H9 (cell line): ENCODE data around the gene PPARG. TPM values are rescaled to one million over a fixed set of nuclear protein-coding genes. Genes with fewer than 3 reads are reported as not detected.
"Not testable (repeated sequence)": the region's sequence is repeated elsewhere in the genome, so short reads cannot be mapped to it uniquely, and the experiment has no call there.

Experiments used
- DNase-seq: peaks from one replicate; pipeline ENCODE4 v3.0.0-alpha.2; 2017
- H2AFZ ChIP-seq: one replicate; pipeline ENCODE4 v1.6.1; 2013; ENCODE audit warnings: mild to moderate bottlenecking, low read length, control low read depth, moderate library complexity
- H2AK5ac ChIP-seq: 2 replicates; pipeline ENCODE4 v1.6.1; 2013; ENCODE audit warnings: low read length, control low read depth, mixed read lengths; ENCODE audit not compliant: insufficient read length
- H2BK120ac ChIP-seq: one replicate; pipeline ENCODE4 v1.6.1; 2013; ENCODE audit warnings: low read depth, mild to moderate bottlenecking, low read length, control low read depth, inconsistent platforms; ENCODE audit not compliant: poor library complexity, severe bottlenecking
- H2BK12ac ChIP-seq: 2 replicates; pipeline ENCODE4 v1.6.1; 2013; ENCODE audit warnings: low read length, control low read depth, mixed read lengths, low read depth; ENCODE audit not compliant: insufficient read length
- H2BK15ac ChIP-seq: 2 replicates; pipeline ENCODE4 v1.6.1; 2013; ENCODE audit warnings: low read depth, low read length, control low read depth
- H2BK20ac ChIP-seq: one replicate; pipeline ENCODE4 v1.6.1; 2013; ENCODE audit warnings: low read depth, mild to moderate bottlenecking, low read length, control low read depth, inconsistent platforms; ENCODE audit not compliant: poor library complexity, severe bottlenecking
- H2BK5ac ChIP-seq: 2 replicates; pipeline ENCODE4 v1.6.1; 2013; ENCODE audit warnings: low read length, control low read depth, mixed read lengths; ENCODE audit not compliant: insufficient read length
- H3K14ac ChIP-seq: 2 replicates; pipeline ENCODE4 v1.6.1; 2013; ENCODE audit warnings: low read length, control low read depth; ENCODE audit not compliant: insufficient read depth
- H3K18ac ChIP-seq: 2 replicates; pipeline ENCODE4 v1.6.1; 2013; ENCODE audit warnings: low read depth, mild to moderate bottlenecking, mixed read lengths, low read length, control low read depth; ENCODE audit not compliant: insufficient read length
- H3K23ac ChIP-seq: 2 replicates; pipeline ENCODE4 v1.6.1; 2013; ENCODE audit warnings: low read length, control low read depth, mixed read lengths, low read depth; ENCODE audit not compliant: insufficient read length
- H3K23me2 ChIP-seq: 2 replicates; pipeline ENCODE4 v1.6.1; 2013; ENCODE audit warnings: low read depth, mild to moderate bottlenecking, mixed read lengths, low read length, control low read depth; ENCODE audit not compliant: insufficient read length, poor library complexity, severe bottlenecking
- H3K27ac ChIP-seq: 2 replicates; pipeline ENCODE4 v1.5.1; 2013; ENCODE audit warnings: low read length, control low read depth, mixed read lengths, low read depth; ENCODE audit not compliant: insufficient read length
- H3K27me3 ChIP-seq: 2 replicates; pipeline ENCODE4 v1.6.1; 2013; ENCODE audit warnings: low read length, control low read depth, inconsistent platforms; ENCODE audit not compliant: insufficient read depth
- H3K4ac ChIP-seq: 2 replicates; pipeline ENCODE4 v1.6.1; 2013; ENCODE audit warnings: low read depth, mild to moderate bottlenecking, control low read depth, inconsistent platforms, low read length, moderate library complexity
- H3K4me1 ChIP-seq: 2 replicates; pipeline ENCODE4 v1.6.1; 2013; ENCODE audit warnings: low read length, control low read depth, inconsistent platforms; ENCODE audit not compliant: insufficient read depth
- H3K4me2 ChIP-seq: 2 replicates; pipeline ENCODE4 v1.6.1; 2013; ENCODE audit warnings: low read length, control low read depth, mixed read lengths; ENCODE audit not compliant: insufficient read length, insufficient read depth
- H3K56ac ChIP-seq: 2 replicates; pipeline ENCODE4 v1.6.1; 2013; ENCODE audit warnings: low read depth, mild to moderate bottlenecking, mixed read lengths, low read length, control low read depth; ENCODE audit not compliant: insufficient read length
- H3K79me1 ChIP-seq: 2 replicates; pipeline ENCODE4 v1.6.1; 2013; ENCODE audit warnings: low read depth, mild to moderate bottlenecking, moderate library complexity, low read length, control low read depth, inconsistent platforms; ENCODE audit not compliant: insufficient read depth, poor library complexity, severe bottlenecking
- H3K79me2 ChIP-seq: 2 replicates; pipeline ENCODE4 v1.6.1; 2013; ENCODE audit warnings: low read length, control low read depth, inconsistent platforms; ENCODE audit not compliant: insufficient read depth
- H3K9ac ChIP-seq: 2 replicates; pipeline ENCODE4 v1.6.1; 2013; ENCODE audit warnings: low read length, control low read depth, mixed read lengths; ENCODE audit not compliant: insufficient read length; ENCODE audit errors: extremely low read depth
- H3K9me3 ChIP-seq: one replicate; pipeline ENCODE4 v1.6.1; 2013; ENCODE audit warnings: low read depth, low read length, inconsistent platforms; ENCODE audit not compliant: control insufficient read depth
- H3T11ph ChIP-seq: one replicate; pipeline ENCODE4 v1.6.1; 2013; ENCODE audit warnings: mild to moderate bottlenecking, low read length, control low read depth, inconsistent platforms
- H4K20me1 ChIP-seq: one replicate; pipeline ENCODE4 v1.6.1; 2013; ENCODE audit not compliant: control insufficient read depth, insufficient read length, insufficient read depth
- H4K5ac ChIP-seq: 2 replicates; pipeline ENCODE4 v1.6.1; 2013; ENCODE audit warnings: low read depth, mild to moderate bottlenecking, mixed read lengths, low read length, control low read depth; ENCODE audit not compliant: insufficient read length
- H4K8ac ChIP-seq: replicated peaks from 2 replicates; pipeline ENCODE4 v1.6.1; 2013; ENCODE audit warnings: low read length, control low read depth, mixed read lengths, low read depth; ENCODE audit not compliant: insufficient read length
- H4K91ac ChIP-seq: 2 replicates; pipeline ENCODE4 v1.6.1; 2013; ENCODE audit warnings: low read depth, mild to moderate bottlenecking, moderate library complexity, mixed read lengths, low read length, control low read depth; ENCODE audit not compliant: insufficient read length
- H3K27ac Mint-ChIP-seq, 3 experiments: 2 replicates in 2 of 3; 3 replicates in 1 of 3; pipeline ENCODE4 v1.8.0; 2020 to 2021; ENCODE audit warnings: mixed read lengths in 3 of 3, mild to moderate bottlenecking in 1 of 3, moderate library complexity in 1 of 3
- H3K27me3 Mint-ChIP-seq: 2 replicates; pipeline ENCODE4 v1.8.0; 2021; ENCODE audit warnings: low read depth, mild to moderate bottlenecking, moderate library complexity, mixed read lengths
- H3K36me3 Mint-ChIP-seq, 3 experiments: 2 replicates in 2 of 3; 3 replicates in 1 of 3; pipeline ENCODE4 v1.8.0; 2020 to 2021; ENCODE audit warnings: low read depth in 3 of 3, mixed read lengths in 3 of 3; ENCODE audit not compliant: insufficient read depth in 1 of 3
- H3K4me1 Mint-ChIP-seq, 2 experiments: 2 replicates each; pipeline ENCODE4 v1.8.0; 2020; ENCODE audit warnings: mixed read lengths in 2 of 2
- H3K4me3 Mint-ChIP-seq, 2 experiments: 2 replicates in 1 of 2; 3 replicates in 1 of 2; pipeline ENCODE4 v1.8.0; 2020 to 2021; ENCODE audit warnings: mild to moderate bottlenecking in 2 of 2, mixed read lengths in 2 of 2, moderate library complexity in 1 of 2
- H3K9me3 Mint-ChIP-seq, 2 experiments: 2 replicates in 1 of 2; 3 replicates in 1 of 2; pipeline ENCODE4 v1.8.0; 2020; ENCODE audit warnings: mild to moderate bottlenecking in 2 of 2, mixed read lengths in 2 of 2, moderate library complexity in 1 of 2
- CTCF ChIP-seq: fragments of 200-600 bp; sonication (generic); conservative IDR thresholded peaks from 3 replicates; pipeline ENCODE4 v1.8.0; 2021; ENCODE audit warnings: antibody characterized with exemption, mild to moderate bottlenecking
- WGBS: extraction: QIAGEN DNeasy Blood & Tissue Kit; methylation state at CpG from one replicate; pipeline ENCODE4 v1.1.7; 2013; ENCODE audit warnings: missing lambda C conversion rate, low lambda C conversion rate, mixed read lengths; ENCODE audit not compliant: insufficient read length; ENCODE audit errors: extremely low coverage; 5-methylcytosine and 5-hydroxymethylcytosine counted together
- total RNA-seq: library from RNA; stranded (reverse); gene quantifications from 2 replicates; pipeline ENCODE4 v1.2.1, GENCODE V29; 2021

PPARG gene
- total RNA-seq, 1 experiment from 2014 or later = 0.42 TPM

GRCh38 chr3:12478326-12478725 lies 189.5 kb downstream of the PPARG start:
- Mint-ChIP-seq H3K27ac (no peak overlapping the region; a peak in 1 of 7 replicates), H3K4me1 (peaks cover 2 to 15% of the 10 kb centered on the region in 2 experiments), H3K4me3 (no peak overlapping the region), H3K27me3 (peaks cover 4% of the 10 kb centered on the region), H3K36me3 (no peaks in the 10 kb centered on the region), H3K9me3 (no peaks in the 10 kb centered on the region)
- no peak overlapping the region for H3K9ac ChIP-seq
- no peaks in the 10 kb centered on the region for H4K20me1 ChIP-seq
- no peak overlapping the region for H3K23ac ChIP-seq
- no peak for DNase-seq
- no peak overlapping the region for H3K56ac ChIP-seq
- no peak overlapping the region for H4K5ac ChIP-seq
- H2BK5ac ChIP-seq = no peak overlapping the region
- no peak for TF ChIP-seq CTCF
- H3K79me1 ChIP-seq = no peaks in the 10 kb centered on the region
- no peak overlapping the region for H2AFZ ChIP-seq
- no peaks in the 10 kb centered on the region for H3K9me3 ChIP-seq
- H2BK120ac ChIP-seq = no peak overlapping the region
- H4K91ac ChIP-seq = no peak overlapping the region
- H3K4me2 ChIP-seq = no peak overlapping the region
- H3T11ph ChIP-seq = no peak overlapping the region
- H2BK12ac ChIP-seq = no peak overlapping the region
- no peak overlapping the region for H2AK5ac ChIP-seq
- no peak overlapping the region for H3K14ac ChIP-seq
- H3K4ac ChIP-seq = no peak overlapping the region
- no peak overlapping the region for H3K18ac ChIP-seq
- H2BK20ac ChIP-seq = no peak overlapping the region
- no peak overlapping the region for H2BK15ac ChIP-seq
- no peaks in the 10 kb centered on the region for H3K79me2 ChIP-seq
- no peak overlapping the region for H4K8ac ChIP-seq
- H3K4me1 ChIP-seq = peaks cover under 1% of the 10 kb centered on the region; the same call in 1 of the 2 replicates
- no CpG with 5 or more reads among the region's 5 CpGs for WGBS
- no peak overlapping the region for H3K27ac ChIP-seq
- no peaks in the 10 kb centered on the region for H3K23me2 ChIP-seq
- H3K27me3 ChIP-seq = no peaks in the 10 kb centered on the region

GRCh38 chr3:12479198-12479597 lies 190.3 kb downstream of the PPARG start:
- not testable (repeated sequence) for H3K4me1 ChIP-seq, H3K23ac ChIP-seq, H3K9ac ChIP-seq, H3K23me2 ChIP-seq, H2AK5ac ChIP-seq, H3K27ac ChIP-seq, H3K4me3 Mint-ChIP-seq, H4K20me1 ChIP-seq, H3K27me3 ChIP-seq, H3K79me2 ChIP-seq, H3K79me1 ChIP-seq, H3K9me3 ChIP-seq, H4K8ac ChIP-seq, DNase-seq, H2BK12ac ChIP-seq, H3K14ac ChIP-seq, H3K56ac ChIP-seq, H3T11ph ChIP-seq, H4K5ac ChIP-seq, H2BK120ac ChIP-seq, H2BK5ac ChIP-seq, H3K18ac ChIP-seq, H3K9me3 Mint-ChIP-seq, H2BK20ac ChIP-seq, H3K4me2 ChIP-seq, H2BK15ac ChIP-seq, H3K36me3 Mint-ChIP-seq, H3K4ac ChIP-seq, H3K27ac Mint-ChIP-seq, H3K27me3 Mint-ChIP-seq, H4K91ac ChIP-seq, H2AFZ ChIP-seq
- WGBS = no CpG with 5 or more reads among the region's 3 CpGs
- peaks cover 9 to 17% of the 10 kb centered on the region in 2 experiments for H3K4me1 Mint-ChIP-seq
